ENCODE measurements around the gene F2RL3.
A peak's percentile ranks its signal among the peaks of the same experiment; 100 is the strongest.
"Not testable (repeated sequence)": the region's sequence is repeated elsewhere in the genome, so short reads cannot be mapped to it uniquely, and the experiment has no call there.

F2RL3 gene

GRCh38 chr19:16874250-16874977 lies 14.4 kb upstream of the F2RL3 start:
- peaks cover 4% of the 10 kb centered on the region; the same call in 1 of the 2 replicates for H3K36me3 ChIP-seq (ENCODE audit: insufficient read depth)
- no peaks in the 10 kb centered on the region for H4K20me1 ChIP-seq (ENCODE audit: insufficient read depth)
- H3K4me1 ChIP-seq (ENCODE audit: low read depth, poor library complexity, severe bottlenecking), result peaks cover 26% of the 10 kb centered on the region
- no peaks in the 10 kb centered on the region; the same call in 1 of the 2 replicates for H3K79me2 ChIP-seq (ENCODE audit: insufficient read depth, low read depth)
- H3K4me3 ChIP-seq (IDR thresholded peaks at IDR 0.05; ENCODE audit: insufficient read depth, low read depth, low read length), result no peak overlapping the region
- H3K27ac ChIP-seq, result peak overlapping the region; percentile 73
- no peak overlapping the region for H3K4me2 ChIP-seq
- H2AFZ ChIP-seq (ENCODE audit: low read depth), result no peak overlapping the region
- H3K27me3 ChIP-seq (ENCODE audit: insufficient read depth, low read depth), result no peaks in the 10 kb centered on the region
- no peak overlapping the region; the same call in 1 of the 2 replicates for H3K9ac ChIP-seq
- TF ChIP-seq, protein P1, sequence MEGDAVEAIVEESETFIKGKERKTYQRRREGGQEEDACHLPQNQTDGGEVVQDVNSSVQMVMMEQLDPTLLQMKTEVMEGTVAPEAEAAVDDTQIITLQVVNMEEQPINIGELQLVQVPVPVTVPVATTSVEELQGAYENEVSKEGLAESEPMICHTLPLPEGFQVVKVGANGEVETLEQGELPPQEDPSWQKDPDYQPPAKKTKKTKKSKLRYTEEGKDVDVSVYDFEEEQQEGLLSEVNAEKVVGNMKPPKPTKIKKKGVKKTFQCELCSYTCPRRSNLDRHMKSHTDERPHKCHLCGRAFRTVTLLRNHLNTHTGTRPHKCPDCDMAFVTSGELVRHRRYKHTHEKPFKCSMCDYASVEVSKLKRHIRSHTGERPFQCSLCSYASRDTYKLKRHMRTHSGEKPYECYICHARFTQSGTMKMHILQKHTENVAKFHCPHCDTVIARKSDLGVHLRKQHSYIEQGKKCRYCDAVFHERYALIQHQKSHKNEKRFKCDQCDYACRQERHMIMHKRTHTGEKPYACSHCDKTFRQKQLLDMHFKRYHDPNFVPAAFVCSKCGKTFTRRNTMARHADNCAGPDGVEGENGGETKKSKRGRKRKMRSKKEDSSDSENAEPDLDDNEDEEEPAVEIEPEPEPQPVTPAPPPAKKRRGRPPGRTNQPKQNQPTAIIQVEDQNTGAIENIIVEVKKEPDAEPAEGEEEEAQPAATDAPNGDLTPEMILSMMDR (conservative IDR thresholded peaks at IDR 0.05; ENCODE audit: low read depth, low read length), result no peak

DNA sequence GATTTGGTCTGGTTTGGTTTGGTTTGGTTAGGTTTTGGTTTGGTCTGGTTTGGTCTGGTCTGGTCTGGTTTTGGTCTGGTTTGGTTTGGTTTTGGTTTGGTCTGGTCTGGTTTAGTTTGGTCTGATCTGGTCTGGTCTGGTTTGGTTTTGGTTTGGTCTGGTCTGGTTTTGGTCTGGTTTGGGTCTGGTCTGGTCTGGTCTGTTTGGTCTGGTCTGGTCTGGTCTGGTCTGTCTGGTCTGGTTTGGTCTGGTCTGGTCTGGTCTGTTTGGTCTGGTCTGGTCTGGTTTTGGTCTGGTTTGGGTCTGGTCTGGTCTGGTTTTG lies 13.9 kb upstream of the F2RL3 start:
- not testable (repeated sequence) for H3K27me3 ChIP-seq (ENCODE audit: insufficient read depth, low read depth); H4K20me1 ChIP-seq (ENCODE audit: insufficient read depth); H2AFZ ChIP-seq (ENCODE audit: low read depth); H3K9ac ChIP-seq; H3K79me2 ChIP-seq (ENCODE audit: insufficient read depth, low read depth); H3K36me3 ChIP-seq (ENCODE audit: insufficient read depth); H3K4me3 ChIP-seq (IDR thresholded peaks at IDR 0.05; ENCODE audit: insufficient read depth, low read depth, low read length); H3K4me2 ChIP-seq
- peak overlapping the region; percentile 73 for H3K27ac ChIP-seq
- H3K4me1 ChIP-seq (ENCODE audit: low read depth, poor library complexity, severe bottlenecking), result peaks cover 26% of the 10 kb centered on the region

- TF ChIP-seq, protein P1 (conservative IDR thresholded peaks at IDR 0.05; ENCODE audit: low read depth, low read length), result no peak
- Histone ChIP-seq H3K27ac (no peak overlapping the region), H3K4me2 (no peak overlapping the region)
These were observed 12.9 kb upstream of the F2RL3 start for GRCh38 chr19:16875584-16876555.

GRCh38 chr19:16876904-16877361 lies 11.9 kb upstream of the F2RL3 start:
- Histone ChIP-seq H3K9ac (no peak overlapping the region), H3K27ac (no peak overlapping the region)

More at GRCh38 chr19:16875584-16876555, 12.9 kb upstream of the F2RL3 start:
- Histone ChIP-seq H3K27me3 (ENCODE audit: insufficient read depth, low read depth) (no peaks in the 10 kb centered on the region), H3K79me2 (ENCODE audit: insufficient read depth, low read depth) (no peaks in the 10 kb centered on the region; the same call in 1 of the 2 replicates), H3K4me1 (ENCODE audit: low read depth, poor library complexity, severe bottlenecking) (peaks cover 26% of the 10 kb centered on the region), H3K4me3 (IDR thresholded peaks at IDR 0.05; ENCODE audit: insufficient read depth, low read depth, low read length) (no peak overlapping the region), H4K20me1 (ENCODE audit: insufficient read depth) (no peaks in the 10 kb centered on the region), H2AFZ (ENCODE audit: low read depth) (no peak overlapping the region), H3K9ac (no peak overlapping the region), H3K36me3 (ENCODE audit: insufficient read depth) (peaks cover 5% of the 10 kb centered on the region; the same call in 1 of the 2 replicates)

More at GRCh38 chr19:16876904-16877361, 11.9 kb upstream of the F2RL3 start:
- Histone ChIP-seq H3K79me2 (ENCODE audit: insufficient read depth, low read depth) (no peaks in the 10 kb centered on the region; the same call in 1 of the 2 replicates), H2AFZ (ENCODE audit: low read depth) (no peak overlapping the region), H3K4me2 (no peak overlapping the region), H4K20me1 (ENCODE audit: insufficient read depth) (no peaks in the 10 kb centered on the region), H3K27me3 (ENCODE audit: insufficient read depth, low read depth) (no peaks in the 10 kb centered on the region), H3K4me1 (ENCODE audit: low read depth, poor library complexity, severe bottlenecking) (peaks cover 26% of the 10 kb centered on the region), H3K4me3 (IDR thresholded peaks at IDR 0.05; ENCODE audit: insufficient read depth, low read depth, low read length) (no peak overlapping the region), H3K36me3 (ENCODE audit: insufficient read depth) (peaks cover 5% of the 10 kb centered on the region; the same call in 1 of the 2 replicates)
- TF ChIP-seq, protein P1 (conservative IDR thresholded peaks at IDR 0.05; ENCODE audit: low read depth, low read length), result no peak
